PC-3 (cell line): ENCODE measurements around the gene NCCRP1.

Experiments used
- EZH2 ChIP-seq: fragments of 300-600 bp; sonication (generic); IDR thresholded peaks from one replicate; pipeline ENCODE4 v1.6.1; 2017; ENCODE audit warnings: antibody characterized with exemption, mild to moderate bottlenecking, low read length; ENCODE audit not compliant: unreplicated experiment
- EZH2phosphoT487 ChIP-seq: fragments of 300-600 bp; sonication (generic); IDR thresholded peaks from 2 replicates; pipeline ENCODE4 v1.6.1; 2018; ENCODE audit warnings: mild to moderate bottlenecking, antibody characterized with exemption, low read length, borderline replicate concordance
- TF ChIP-seq, protein P1 (sequence below): fragments of 300-600 bp; sonication (generic); conservative IDR thresholded peaks from 2 replicates; pipeline ENCODE4 v1.5.1; 2017; ENCODE audit warnings: antibody characterized with exemption, low read depth, mild to moderate bottlenecking, low read length

- TF ChIP-seq EZH2: no peak
- TF ChIP-seq, protein P1, sequence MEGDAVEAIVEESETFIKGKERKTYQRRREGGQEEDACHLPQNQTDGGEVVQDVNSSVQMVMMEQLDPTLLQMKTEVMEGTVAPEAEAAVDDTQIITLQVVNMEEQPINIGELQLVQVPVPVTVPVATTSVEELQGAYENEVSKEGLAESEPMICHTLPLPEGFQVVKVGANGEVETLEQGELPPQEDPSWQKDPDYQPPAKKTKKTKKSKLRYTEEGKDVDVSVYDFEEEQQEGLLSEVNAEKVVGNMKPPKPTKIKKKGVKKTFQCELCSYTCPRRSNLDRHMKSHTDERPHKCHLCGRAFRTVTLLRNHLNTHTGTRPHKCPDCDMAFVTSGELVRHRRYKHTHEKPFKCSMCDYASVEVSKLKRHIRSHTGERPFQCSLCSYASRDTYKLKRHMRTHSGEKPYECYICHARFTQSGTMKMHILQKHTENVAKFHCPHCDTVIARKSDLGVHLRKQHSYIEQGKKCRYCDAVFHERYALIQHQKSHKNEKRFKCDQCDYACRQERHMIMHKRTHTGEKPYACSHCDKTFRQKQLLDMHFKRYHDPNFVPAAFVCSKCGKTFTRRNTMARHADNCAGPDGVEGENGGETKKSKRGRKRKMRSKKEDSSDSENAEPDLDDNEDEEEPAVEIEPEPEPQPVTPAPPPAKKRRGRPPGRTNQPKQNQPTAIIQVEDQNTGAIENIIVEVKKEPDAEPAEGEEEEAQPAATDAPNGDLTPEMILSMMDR: no peak
- TF ChIP-seq EZH2phosphoT487: no peak
These were observed 19.6 kb upstream of the NCCRP1 start for GRCh38 chr19:39177110-39177699.
